HG03064 (cell line): Measurements from ENCODE around the gene DLL3.

ENCODE experiments used
- ATAC-seq: cut with Tn5 transposase; IDR thresholded peaks from one replicate; pipeline ENCODE4 v1.9.1; 2021; ENCODE audit warnings: low read depth; ENCODE audit not compliant: unreplicated experiment

The DLL3 gene

DNA sequence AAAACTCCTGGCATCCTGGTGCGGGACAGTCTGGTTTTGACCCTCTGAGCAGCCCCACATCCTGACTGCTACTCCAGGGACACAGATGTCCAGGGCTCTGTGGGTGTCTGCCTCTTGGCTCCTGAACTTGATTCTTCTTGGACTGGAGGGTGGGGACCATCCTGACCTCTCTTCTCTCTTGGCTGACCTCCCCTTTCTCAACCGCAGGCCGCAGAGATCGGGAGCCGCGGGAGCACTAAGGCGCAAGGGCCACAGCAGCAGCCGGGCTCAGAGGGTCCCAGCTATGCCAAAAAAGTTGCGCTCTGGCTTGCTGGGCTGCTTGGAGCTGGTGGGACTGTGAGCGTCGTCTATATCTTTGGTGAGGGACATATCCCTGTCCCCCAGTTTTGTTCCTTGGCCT lies 17.1 kb upstream of the DLL3 start:
- no peak for ATAC-seq

DNA sequence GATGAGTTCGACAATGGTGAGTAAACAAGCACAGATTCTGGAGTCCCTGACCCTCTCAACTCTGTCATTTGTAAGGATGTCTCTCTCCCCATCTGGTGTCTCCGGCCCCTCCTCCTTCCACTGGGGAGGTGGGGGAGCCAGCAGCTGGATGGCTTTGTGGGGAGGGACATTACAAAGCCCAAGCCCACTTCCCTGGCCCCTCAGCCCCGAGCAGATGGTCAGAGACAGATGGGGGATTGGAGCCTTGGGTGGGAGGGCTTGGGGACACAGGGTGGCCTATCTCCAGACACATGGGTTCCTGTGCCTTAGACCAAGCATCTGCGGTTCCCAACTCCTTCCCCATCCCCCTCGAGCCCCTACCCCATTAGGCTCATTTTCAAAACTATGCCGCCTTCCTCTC lies 15.6 kb upstream of the DLL3 start:
- ATAC-seq: no peak

DNA sequence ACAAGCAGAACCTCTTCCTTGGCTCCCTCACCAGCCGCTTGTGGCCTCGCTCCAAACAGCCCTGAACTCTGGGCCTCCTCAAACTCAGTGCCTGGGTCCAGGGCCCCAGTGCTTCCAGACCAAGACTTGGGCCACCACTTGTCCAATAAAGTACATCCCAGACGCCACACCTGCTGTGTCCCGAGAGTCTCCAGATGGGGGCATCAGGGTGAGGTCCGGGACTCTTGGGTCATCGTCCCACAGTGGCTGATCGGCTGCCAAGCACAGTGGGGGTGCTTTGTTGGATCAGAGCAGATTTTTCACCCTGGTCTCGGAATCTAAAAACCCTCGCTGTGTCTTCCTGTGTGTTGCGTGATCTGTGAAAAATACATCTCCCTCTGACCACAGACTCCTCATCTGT lies 9.0 kb upstream of the DLL3 start:
- no peak for ATAC-seq

GRCh38 chr19:39492225-39492624 lies 6.5 kb upstream of the DLL3 start:
- no peak for ATAC-seq

GRCh38 chr19:39492788-39493187 lies 6.0 kb upstream of the DLL3 start:
- ATAC-seq: no peak

DNA sequence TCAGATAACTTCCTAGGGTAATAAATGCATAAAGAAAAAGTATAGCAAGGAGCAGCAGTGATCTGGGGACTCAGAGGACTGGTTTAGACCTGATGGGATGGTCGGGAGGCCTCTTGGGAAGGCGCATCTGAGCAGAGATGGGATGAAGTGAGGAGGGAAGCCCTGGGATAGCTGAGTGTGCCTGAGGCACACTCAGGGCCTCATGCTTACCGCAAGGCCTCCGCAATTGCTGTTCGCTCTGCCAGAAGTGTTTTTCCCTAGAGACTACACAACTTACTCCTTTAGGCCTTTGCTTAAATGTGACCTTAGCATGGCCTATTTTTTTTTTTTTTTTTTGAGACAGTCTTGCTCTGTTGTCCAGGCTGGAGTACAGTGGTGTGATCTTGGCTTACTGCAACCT lies 4.1 kb upstream of the DLL3 start:
- ATAC-seq: no peak

DNA sequence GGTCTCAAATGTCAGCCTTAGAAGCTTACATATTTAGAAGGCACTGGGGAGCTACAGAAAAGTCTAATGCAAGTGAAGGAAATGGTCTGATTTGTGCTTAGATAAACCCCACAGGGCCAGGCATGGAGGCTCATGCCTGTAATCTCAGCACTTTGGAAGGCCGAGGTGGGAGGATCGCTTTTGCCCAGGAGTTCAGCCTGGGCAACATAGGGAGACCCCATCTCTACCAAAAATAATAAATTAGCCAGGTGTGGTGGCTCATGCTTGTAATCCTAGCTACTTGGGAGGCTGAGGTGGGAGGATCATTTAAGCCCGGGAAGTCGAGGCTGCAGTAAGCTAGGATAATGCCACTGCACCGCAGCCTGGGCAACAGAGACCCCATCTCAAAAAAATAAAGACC lies 2.7 kb upstream of the DLL3 start:
- ATAC-seq: no peak

GRCh38 chr19:39497701-39497995 lies 1.1 kb upstream of the DLL3 start:
- ATAC-seq: no peak

DNA sequence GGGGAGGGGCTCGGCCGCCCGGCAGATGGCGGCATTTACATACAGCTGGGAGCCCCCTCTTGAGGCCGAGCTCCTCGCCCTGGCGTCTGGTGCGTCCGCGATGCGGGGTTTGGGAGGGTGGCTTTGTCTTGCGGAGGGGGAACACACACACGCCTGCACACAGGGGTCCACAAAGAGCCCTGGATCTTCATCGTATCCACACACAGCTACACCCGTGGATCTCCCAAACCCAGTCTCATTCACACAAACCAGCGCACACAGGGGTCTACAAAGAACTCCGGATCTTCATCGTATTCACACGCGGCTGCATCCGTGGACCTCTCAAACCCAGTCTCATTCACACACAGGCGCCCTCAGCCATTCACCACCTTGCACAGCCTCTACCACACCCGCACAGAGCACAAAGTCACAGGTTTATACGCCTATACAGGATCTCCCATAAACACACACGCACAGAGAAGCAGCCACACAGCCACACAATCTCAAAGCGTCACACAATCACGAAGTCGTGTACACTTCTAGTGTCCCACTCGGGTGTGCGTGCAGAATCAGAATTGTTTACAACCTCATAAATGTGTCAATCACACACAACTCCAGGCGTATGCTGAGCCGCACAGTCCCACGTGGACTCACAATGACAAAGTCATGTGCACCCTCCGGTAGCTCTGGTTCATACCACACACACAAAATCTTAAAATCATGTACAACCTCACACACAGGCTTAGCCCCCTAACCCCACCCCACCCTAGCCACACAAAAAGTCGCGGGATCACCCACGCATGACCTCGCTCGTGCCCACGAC lies 550 bp upstream of the DLL3 start:
- ATAC-seq: no peak

- no peak for ATAC-seq
Measured at GRCh38 chr19:39499932-39500331, 1.2 kb downstream of the DLL3 start.

DNA sequence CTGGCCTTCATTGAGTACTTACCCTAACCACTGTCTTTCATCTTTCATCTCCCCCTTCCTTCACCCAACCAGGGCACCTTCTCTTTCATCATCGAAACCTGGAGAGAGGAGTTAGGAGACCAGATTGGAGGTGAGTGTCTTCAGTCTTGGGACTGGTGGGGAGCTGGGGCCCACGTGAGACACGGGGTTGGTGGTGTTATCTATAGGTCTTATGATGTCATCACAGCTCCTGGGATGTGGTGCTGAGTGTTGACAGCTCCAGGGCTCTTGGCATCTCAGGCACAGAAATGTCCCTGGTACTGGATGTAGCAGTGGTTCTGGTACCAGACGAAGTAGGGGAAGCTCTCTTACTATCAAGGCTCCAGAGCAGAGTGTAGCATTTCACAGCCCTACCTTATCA lies 1.8 kb downstream of the DLL3 start:
- ATAC-seq: no peak

DNA sequence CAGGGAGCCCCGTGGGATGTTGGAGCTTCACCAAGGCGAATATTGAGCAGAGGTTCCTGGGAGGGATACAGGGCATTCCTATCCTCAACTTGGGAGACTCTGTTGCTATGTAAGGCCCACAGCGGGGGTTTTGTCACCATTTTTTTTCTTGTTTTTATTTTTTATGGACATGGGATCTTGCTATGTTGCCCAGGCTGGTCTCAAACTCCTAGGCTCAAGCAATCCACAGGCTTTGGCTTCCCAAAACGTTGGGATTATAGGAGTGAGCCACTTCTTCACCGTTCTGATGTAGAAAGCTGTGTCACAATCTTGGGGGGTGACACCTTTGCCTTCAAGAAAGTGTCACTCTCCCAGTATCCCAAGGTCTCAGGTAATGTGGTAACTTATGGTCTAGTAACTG lies 2.6 kb downstream of the DLL3 start:
- ATAC-seq: no peak

- no peak for ATAC-seq
Measured at GRCh38 chr19:39502640-39503417, 4.1 kb downstream of the DLL3 start.

DNA sequence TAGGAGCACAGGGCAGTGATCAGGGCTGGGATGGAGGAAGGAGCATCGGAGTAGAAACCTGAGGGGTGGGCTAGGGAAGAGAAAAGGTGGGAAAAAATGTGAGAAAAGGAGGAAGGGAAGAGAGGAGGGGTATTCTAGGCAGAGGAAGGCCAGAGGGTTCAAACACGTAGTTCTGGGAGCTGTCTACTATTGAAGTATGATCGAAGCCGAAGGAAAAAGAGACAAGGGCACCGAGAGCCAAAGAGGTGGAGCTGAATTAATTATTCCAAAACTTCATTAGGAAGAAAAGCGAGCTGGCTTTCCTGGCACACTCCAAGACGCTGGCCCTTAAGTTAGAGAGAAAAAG lies 7.8 kb downstream of the DLL3 start:
- no peak for ATAC-seq

DNA sequence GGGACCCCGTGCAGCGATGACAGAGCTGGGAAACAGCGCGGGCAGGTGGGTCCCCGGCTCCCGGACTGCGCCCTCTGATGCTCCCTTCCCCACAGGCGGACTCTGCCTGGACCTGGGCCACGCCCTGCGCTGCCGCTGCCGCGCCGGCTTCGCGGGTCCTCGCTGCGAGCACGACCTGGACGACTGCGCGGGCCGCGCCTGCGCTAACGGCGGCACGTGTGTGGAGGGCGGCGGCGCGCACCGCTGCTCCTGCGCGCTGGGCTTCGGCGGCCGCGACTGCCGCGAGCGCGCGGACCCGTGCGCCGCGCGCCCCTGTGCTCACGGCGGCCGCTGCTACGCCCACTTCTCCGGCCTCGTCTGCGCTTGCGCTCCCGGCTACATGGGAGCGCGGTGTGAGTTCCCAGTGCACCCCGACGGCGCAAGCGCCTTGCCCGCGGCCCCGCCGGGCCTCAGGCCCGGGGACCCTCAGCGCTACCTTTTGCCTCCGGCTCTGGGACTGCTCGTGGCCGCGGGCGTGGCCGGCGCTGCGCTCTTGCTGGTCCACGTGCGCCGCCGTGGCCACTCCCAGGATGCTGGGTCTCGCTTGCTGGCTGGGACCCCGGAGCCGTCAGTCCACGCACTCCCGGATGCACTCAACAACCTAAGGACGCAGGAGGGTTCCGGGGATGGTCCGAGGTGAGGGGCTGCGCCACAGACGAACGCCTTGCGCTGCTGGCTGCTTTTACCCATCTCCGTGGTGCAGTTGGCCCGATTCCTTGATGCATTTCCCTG lies 8.4 kb downstream of the DLL3 start:
- no peak for ATAC-seq

GRCh38 chr19:39507715-39508364 lies 9.1 kb downstream of the DLL3 start:
- ATAC-seq: no peak

- no peak for ATAC-seq
Measured at GRCh38 chr19:39508629-39509028, 9.9 kb downstream of the DLL3 start.

GRCh38 chr19:39509233-39509632 lies 10.5 kb downstream of the DLL3 start:
- ATAC-seq: no peak

GRCh38 chr19:39512988-39513387 lies 14.2 kb downstream of the DLL3 start:
- no peak for ATAC-seq

DNA sequence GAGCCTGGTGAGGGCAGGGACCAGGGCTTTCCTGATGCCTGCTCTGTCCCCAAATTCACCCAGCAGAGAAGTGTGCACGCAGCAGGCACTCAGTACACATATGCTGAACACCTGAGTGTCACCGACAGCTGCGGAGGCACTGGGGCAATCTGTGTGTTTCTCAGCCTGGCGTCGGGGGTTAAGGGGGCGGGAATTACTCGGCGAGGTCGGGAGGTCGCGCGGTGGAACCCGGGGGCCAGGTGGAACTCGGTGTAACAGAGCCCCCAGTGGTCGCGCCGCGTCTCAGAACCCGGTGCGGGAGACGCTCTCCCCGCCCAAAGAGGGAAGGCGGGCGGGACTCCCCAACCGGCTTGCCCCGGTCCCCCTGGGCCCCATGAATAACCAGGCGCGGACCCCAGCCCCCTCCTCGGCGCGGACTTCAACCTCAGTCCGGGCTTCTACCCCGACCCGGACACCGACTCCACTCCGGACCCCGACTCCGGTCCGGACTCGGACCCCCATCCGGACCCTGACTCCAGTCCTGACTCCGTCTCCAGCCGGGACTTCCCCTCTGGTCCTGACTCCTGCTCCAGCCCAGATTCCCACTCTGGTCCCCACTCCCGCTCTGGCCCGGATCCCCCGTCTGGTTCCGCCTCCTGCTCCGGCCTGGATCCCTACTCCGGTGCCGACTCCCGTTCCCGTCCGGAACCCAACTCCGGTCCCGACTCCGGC lies 16.2 kb downstream of the DLL3 start, which contains the start of gene SELENOV:
Gene SELENOV, plus strand, starts transcription at position 300 of the 711 bp plus-strand sequence. Its CDS starts 74 bp downstream, at position 374.
- ATAC-seq: no peak
